Esophagus squamous epithelium (tissue), 5 donors: Measurements from ENCODE around the gene NEK7. TPM values are rescaled to one million over a fixed set of nuclear protein-coding genes. Genes with fewer than 3 reads are reported as not detected.

ENCODE experiments used
- DNase-seq: peaks from one replicate; lab custom pipeline; 2025; lab: John Stamatoyannopoulos, UW
- H3K27ac ChIP-seq, 4 donors: fragments of 200-600 bp; sonication (generic); one replicate each; pipeline ENCODE4 v1.5.1; 2016 to 2019; ENCODE audit warnings: mild to moderate bottlenecking in 1 of 4
- H3K27me3 ChIP-seq, 4 donors: fragments of 200-600 bp; sonication (generic); 1 replicate in 3 of 4; 2 replicates in 1 of 4; pipeline versions ENCODE4 v1.5.1 to v1.6.0; 2017 to 2021; ENCODE audit warnings: antibody characterized with exemption in 1 of 4
- H3K36me3 ChIP-seq, 3 donors: fragments of 200-600 bp; sonication (generic); one replicate each; pipeline ENCODE4 v1.5.1; 2016 to 2019
- H3K4me1 ChIP-seq, 3 donors: fragments of 200-600 bp; sonication (generic); one replicate each; pipeline ENCODE4 v1.5.1; 2017 to 2019
- H3K4me3 ChIP-seq, 4 donors: fragments of 200-600 bp; sonication (generic); 1 replicate in 3 of 4; 2 replicates in 1 of 4; pipeline ENCODE4 v1.5.1; 2016 to 2019; ENCODE audit warnings: mild to moderate bottlenecking in 2 of 4, moderate library complexity in 1 of 4
- H3K9me3 ChIP-seq, 3 donors: fragments of 200-600 bp; sonication (generic); one replicate each; pipeline ENCODE4 v1.5.1; 2016 to 2019
- CTCF ChIP-seq, 6 experiments: fragments of 450-650 bp in 4 of 6; fragments of 200-600 bp in 2 of 6; sonication (generic) in 2 of 6; IDR thresholded peaks; one replicate each; pipeline ENCODE4 v1.5.1; 2016 to 2019; ENCODE audit warnings: antibody characterized with exemption in 6 of 6, mild to moderate bottlenecking in 4 of 6, moderate library complexity in 4 of 6
- POLR2A ChIP-seq, 4 donors: fragments of 450-650 bp; IDR thresholded peaks; one replicate each; pipeline ENCODE4 v1.6.1; 2017; ENCODE audit warnings: antibody characterized with exemption in 4 of 4, mild to moderate bottlenecking in 4 of 4, moderate library complexity in 3 of 4
- WGBS, 2 donors: methylation state at CpG; one replicate each; pipeline ENCODE4 v1.1.5; 2018; 5-methylcytosine and 5-hydroxymethylcytosine counted together
- intact Hi-C: fragments of 100-400 bp; cut with DNase I; formaldehyde crosslinking; loops from one replicate; pipeline ENCODE4 v1.15.0; 2022
- total RNA-seq, 4 donors: library from RNA; depleted of rRNA; stranded (reverse); fragments of >200 nt; gene quantifications; one replicate each; pipeline ENCODE4 v1.1.0, GENCODE V29; 2016
- donor health status: DM: yes; HTN: yes; CAD: no.

The NEK7 gene
- total RNA-seq, 4 donors from 2014 or later: 26.2 to 79.2 (median 52.4) TPM

GRCh38 chr1:198340139-198340538 is 183.3 kb downstream of the NEK7 start:
- intact Hi-C loops: no loop called here
- 88 to 93% methylated on average over 1 of the region's 1 CpG for WGBS, 2 donors

GRCh38 chr1:198346178-198346577 is 189.4 kb downstream of the NEK7 start:
- H3K9me3 ChIP-seq: no peaks in the 10 kb centered on the region
- WGBS, 2 donors: 59% methylated on average over 3 of the region's 3 CpGs
- no peak for DNase-seq
- H3K4me3 ChIP-seq: no peak overlapping the region
- H3K27ac ChIP-seq: no peak overlapping the region
- intact Hi-C loops: no loop called here
- H3K27me3 ChIP-seq: no peaks in the 10 kb centered on the region
- H3K4me1 ChIP-seq: no peaks in the 10 kb centered on the region
- no peak for TF ChIP-seq POLR2A (IDR thresholded peaks at IDR 0.05)
- TF ChIP-seq CTCF (IDR thresholded peaks at IDR 0.05): no peak
- H3K36me3 ChIP-seq: no peaks in the 10 kb centered on the region

More at GRCh38 chr1:198340139-198340538, 183.3 kb downstream of the NEK7 start:
- TF ChIP-seq POLR2A (IDR thresholded peaks at IDR 0.05) (no peak), CTCF (IDR thresholded peaks at IDR 0.05) (no peak)
- Histone ChIP-seq H3K4me1 (no peaks in the 10 kb centered on the region), H3K9me3 (no peaks in the 10 kb centered on the region), H3K27me3 (no peaks in the 10 kb centered on the region), H3K4me3 (no peak overlapping the region), H3K36me3 (no peaks in the 10 kb centered on the region), H3K27ac (no peak overlapping the region)
- no peak for DNase-seq

GRCh38 chr1:198350456-198350855 is 193.7 kb downstream of the NEK7 start:
- Histone ChIP-seq H3K4me3 (no peak overlapping the region), H3K4me1 (no peaks in the 10 kb centered on the region), H3K27me3 (no peaks in the 10 kb centered on the region), H3K36me3 (no peaks in the 10 kb centered on the region), H3K9me3 (no peaks in the 10 kb centered on the region), H3K27ac (no peak overlapping the region)
- TF ChIP-seq POLR2A (IDR thresholded peaks at IDR 0.05): no peak
- TF ChIP-seq CTCF (IDR thresholded peaks at IDR 0.05): no peak
- intact Hi-C loops: loop anchor here (10.0 kb wide), 1 partner anchor 256 kb away; no protein-coding TSS in a partner anchor
- DNase-seq: no peak

- intact Hi-C loops: loop anchor here (10.0 kb wide), 1 partner anchor 258 kb away; no protein-coding TSS in a partner anchor
- Histone ChIP-seq H3K27me3 (no peaks in the 10 kb centered on the region), H3K4me3 (no peak overlapping the region), H3K4me1 (no peaks in the 10 kb centered on the region), H3K36me3 (no peaks in the 10 kb centered on the region), H3K9me3 (no peaks in the 10 kb centered on the region), H3K27ac (no peak overlapping the region)
- DNase-seq: no peak
- 71 to 72% methylated on average over 5 of the region's 5 CpGs for WGBS, 2 donors
- TF ChIP-seq POLR2A (IDR thresholded peaks at IDR 0.05) (no peak), CTCF (IDR thresholded peaks at IDR 0.05) (no peak)
These were observed 196.3 kb downstream of the NEK7 start for GRCh38 chr1:198352975-198353695.

- no peaks in the 10 kb centered on the region for H3K27me3 ChIP-seq
- no peak overlapping the region for H3K27ac ChIP-seq
- WGBS, 2 donors: 54 to 57% methylated on average over 2 of the region's 2 CpGs
- H3K4me1 ChIP-seq: no peaks in the 10 kb centered on the region
- TF ChIP-seq CTCF (IDR thresholded peaks at IDR 0.05): no peak
- no peak for TF ChIP-seq POLR2A (IDR thresholded peaks at IDR 0.05)
- no peak overlapping the region for H3K4me3 ChIP-seq
- no peak for DNase-seq
- no peaks in the 10 kb centered on the region for H3K9me3 ChIP-seq
- intact Hi-C loops: loop anchor here (10.0 kb wide), 1 partner anchor 263 kb away; no protein-coding TSS in a partner anchor
- H3K36me3 ChIP-seq: no peaks in the 10 kb centered on the region
These were observed 201.1 kb downstream of the NEK7 start for GRCh38 chr1:198357937-198358336.
